Osteocyte (in vitro differentiated cells): ENCODE data around the gene RPS6KA2. TPM values are rescaled to one million over a fixed set of nuclear protein-coding genes. Genes with fewer than 3 reads are reported as not detected.

ENCODE experiments used
- DNase-seq: peaks from one replicate; pipeline ENCODE4 v3.0.0; 2021; ENCODE audit warnings: mixed read lengths; ENCODE audit not compliant: unreplicated experiment; ENCODE audit errors: extremely low spot score
- H3K27ac Mint-ChIP-seq: one replicate; pipeline ENCODE4 v1.8.0; 2021; ENCODE audit warnings: mild to moderate bottlenecking, mixed read lengths; ENCODE audit not compliant: unreplicated experiment
- H3K27me3 Mint-ChIP-seq: one replicate; pipeline ENCODE4 v1.8.0; 2021; ENCODE audit warnings: mixed read lengths; ENCODE audit not compliant: unreplicated experiment
- H3K36me3 Mint-ChIP-seq: one replicate; pipeline ENCODE4 v1.8.0; 2021; ENCODE audit warnings: mixed read lengths; ENCODE audit not compliant: unreplicated experiment
- H3K4me1 Mint-ChIP-seq: one replicate; pipeline ENCODE4 v1.8.0; 2021; ENCODE audit warnings: mixed read lengths; ENCODE audit not compliant: unreplicated experiment
- H3K4me3 Mint-ChIP-seq: one replicate; pipeline ENCODE4 v1.8.0; 2021; ENCODE audit warnings: mild to moderate bottlenecking, moderate library complexity, mixed read lengths; ENCODE audit not compliant: unreplicated experiment
- H3K9me3 Mint-ChIP-seq: one replicate; pipeline ENCODE4 v1.8.0; 2021; ENCODE audit warnings: mixed read lengths; ENCODE audit not compliant: unreplicated experiment
- CTCF ChIP-seq: fragments of 200-600 bp; sonication (generic); IDR thresholded peaks from 2 replicates; pipeline ENCODE4 v1.5.0; 2021; ENCODE audit warnings: antibody characterized with exemption, mild to moderate bottlenecking, moderate library complexity
- total RNA-seq: library from RNA; stranded (reverse); gene quantifications from 2 replicates; pipeline ENCODE4 v1.2.1, GENCODE V29; 2021

Gene RPS6KA2
- total RNA-seq, 1 donor from 2014 or later: 89.9 TPM

- no peaks in the 10 kb centered on the region for H3K9me3 Mint-ChIP-seq
- DNase-seq: no peak
- no peaks in the 10 kb centered on the region for H3K4me1 Mint-ChIP-seq
- TF ChIP-seq CTCF: no peak
- H3K36me3 Mint-ChIP-seq: peaks cover 44% of the 10 kb centered on the region
- H3K4me3 Mint-ChIP-seq: no peak overlapping the region
- H3K27ac Mint-ChIP-seq: no peak overlapping the region
- no peaks in the 10 kb centered on the region for H3K27me3 Mint-ChIP-seq
Measured at GRCh38 chr6:166411271-166411670, 215.8 kb downstream of the RPS6KA2 start.

- Mint-ChIP-seq H3K4me3 (no peak overlapping the region), H3K36me3 (peaks cover 38% of the 10 kb centered on the region)
Measured at GRCh38 chr6:166410426-166410935, 216.6 kb downstream of the RPS6KA2 start.

GRCh38 chr6:166408936-166409755 is 217.9 kb downstream of the RPS6KA2 start:
- Mint-ChIP-seq H3K27me3 (no peaks in the 10 kb centered on the region), H3K4me1 (no peaks in the 10 kb centered on the region), H3K36me3 (peaks cover 27% of the 10 kb centered on the region), H3K4me3 (no peak overlapping the region), H3K27ac (no peak overlapping the region), H3K9me3 (no peaks in the 10 kb centered on the region)
- TF ChIP-seq CTCF: no peak
- no peak for DNase-seq

More at GRCh38 chr6:166410426-166410935, 216.6 kb downstream of the RPS6KA2 start:
- no peak for DNase-seq
- no peaks in the 10 kb centered on the region for H3K27me3 Mint-ChIP-seq
- no peak overlapping the region for H3K27ac Mint-ChIP-seq
- H3K9me3 Mint-ChIP-seq: no peaks in the 10 kb centered on the region
- no peaks in the 10 kb centered on the region for H3K4me1 Mint-ChIP-seq
- no peak for TF ChIP-seq CTCF

- no peak overlapping the region for H3K4me3 Mint-ChIP-seq
- H3K9me3 Mint-ChIP-seq: no peaks in the 10 kb centered on the region
- H3K4me1 Mint-ChIP-seq: peaks cover 10% of the 10 kb centered on the region
- no peaks in the 10 kb centered on the region for H3K27me3 Mint-ChIP-seq
- no peak for TF ChIP-seq CTCF
- no peak for DNase-seq
- no peak overlapping the region for H3K27ac Mint-ChIP-seq
- H3K36me3 Mint-ChIP-seq: peaks cover 20% of the 10 kb centered on the region
Measured at GRCh38 chr6:166406197-166406596, 220.9 kb downstream of the RPS6KA2 start.

- no peaks in the 10 kb centered on the region for H3K9me3 Mint-ChIP-seq
- DNase-seq: no peak
- no peak overlapping the region for H3K27ac Mint-ChIP-seq
- TF ChIP-seq CTCF: no peak
- H3K36me3 Mint-ChIP-seq: peaks cover 13% of the 10 kb centered on the region
- peaks cover 14% of the 10 kb centered on the region for H3K4me1 Mint-ChIP-seq
- H3K4me3 Mint-ChIP-seq: no peak overlapping the region
- no peaks in the 10 kb centered on the region for H3K27me3 Mint-ChIP-seq
Measured at GRCh38 chr6:166405386-166405785, 221.7 kb downstream of the RPS6KA2 start.
